ENCODE results near the gene CECR2.

Gene CECR2

GRCh38 chr22:17597217-17597616 lies 228.0 kb downstream of the CECR2 start:
- CTCF ChIA-PET = interaction anchor here (0.8 to 1.6 kb wide), 2 partner anchors 9 to 425 kb away, joined by 3 read pairs; no protein-coding TSS in a partner anchor
- POLR2A ChIA-PET = no interaction called here
- TF ChIP-seq TARDBP (IDR thresholded peaks at IDR 0.05) (no peak), HDGF (IDR thresholded peaks at IDR 0.05; ENCODE audit: borderline replicate concordance) (no peak), L3MBTL2 (conservative IDR thresholded peaks at IDR 0.05) (no peak), BHLHE40 (IDR thresholded peaks at IDR 0.05; ENCODE audit: borderline replicate concordance) (no peak), ELF4 (IDR thresholded peaks at IDR 0.05) (no peak), FOXA1 (IDR thresholded peaks at IDR 0.05) (no peak), LEF1 (IDR thresholded peaks at IDR 0.05; ENCODE audit: borderline replicate concordance) (no peak), CTBP1 (IDR thresholded peaks at IDR 0.05; ENCODE audit: borderline replicate concordance) (no peak)
- DNase-seq (ENCODE audit: extremely low spot score) = no peak

GRCh38 chr22:17598318-17598717 lies 229.1 kb downstream of the CECR2 start:
- TF ChIP-seq FOXK2 (IDR thresholded peaks at IDR 0.05) = no peak
- TF ChIP-seq PKNOX1 (IDR thresholded peaks at IDR 0.05) = no peak
- TF ChIP-seq LEF1 (IDR thresholded peaks at IDR 0.05; ENCODE audit: borderline replicate concordance) = no peak
- no peak for TF ChIP-seq ELF4 (IDR thresholded peaks at IDR 0.05)
- TF ChIP-seq SP1 (IDR thresholded peaks at IDR 0.05) = no peak
- no peak for TF ChIP-seq NFRKB (IDR thresholded peaks at IDR 0.05)
- TF ChIP-seq SUZ12 (IDR thresholded peaks at IDR 0.05) = no peak
- TF ChIP-seq TARDBP (IDR thresholded peaks at IDR 0.05) = no peak
- TF ChIP-seq ARNT (IDR thresholded peaks at IDR 0.05) = no peak
- TF ChIP-seq ZNF384 (IDR thresholded peaks at IDR 0.05) = no peak
- no peak for TF ChIP-seq FOXM1 (IDR thresholded peaks at IDR 0.05; ENCODE audit: borderline replicate concordance)
- POLR2A ChIA-PET = no interaction called here
- no peak for DNase-seq (ENCODE audit: extremely low spot score)
- CTCF ChIA-PET = interaction anchor here (1.6 kb wide), 1 partner anchor 8 kb away, joined by 3 read pairs; no protein-coding TSS in a partner anchor

GRCh38 chr22:17601031-17601430 lies 231.8 kb downstream of the CECR2 start:
- DNase-seq (ENCODE audit: extremely low spot score) = no peak
- TF ChIP-seq L3MBTL2 (conservative IDR thresholded peaks at IDR 0.05) (no peak), PKNOX1 (IDR thresholded peaks at IDR 0.05) (no peak), FOXM1 (IDR thresholded peaks at IDR 0.05; ENCODE audit: borderline replicate concordance) (no peak), ELF4 (IDR thresholded peaks at IDR 0.05) (no peak), FOXA1 (IDR thresholded peaks at IDR 0.05) (no peak), SP1 (IDR thresholded peaks at IDR 0.05) (no peak), LEF1 (IDR thresholded peaks at IDR 0.05; ENCODE audit: borderline replicate concordance) (no peak), SUZ12 (IDR thresholded peaks at IDR 0.05) (no peak), TARDBP (IDR thresholded peaks at IDR 0.05) (no peak)
- ChIA-PET POLR2A (no interaction called here), CTCF (no interaction called here)

GRCh38 chr22:17603668-17604067 lies 234.4 kb downstream of the CECR2 start:
- CTCF ChIA-PET = no interaction called here
- POLR2A ChIA-PET = no interaction called here
- DNase-seq (ENCODE audit: extremely low spot score) = no peak
- no peak for TF ChIP-seq TARDBP (IDR thresholded peaks at IDR 0.05)
- TF ChIP-seq ARNT (IDR thresholded peaks at IDR 0.05) = no peak
- TF ChIP-seq LEF1 (IDR thresholded peaks at IDR 0.05; ENCODE audit: borderline replicate concordance) = no peak
- TF ChIP-seq NFRKB (IDR thresholded peaks at IDR 0.05) = no peak
- TF ChIP-seq PKNOX1 (IDR thresholded peaks at IDR 0.05) = no peak
- TF ChIP-seq BHLHE40 (IDR thresholded peaks at IDR 0.05; ENCODE audit: borderline replicate concordance) = no peak
- TF ChIP-seq FOXM1 (IDR thresholded peaks at IDR 0.05; ENCODE audit: borderline replicate concordance) = no peak
- TF ChIP-seq SP1 (IDR thresholded peaks at IDR 0.05) = no peak
- TF ChIP-seq HDGF (IDR thresholded peaks at IDR 0.05; ENCODE audit: borderline replicate concordance) = no peak
- TF ChIP-seq SUZ12 (IDR thresholded peaks at IDR 0.05) = no peak
- TF ChIP-seq FOXK2 (IDR thresholded peaks at IDR 0.05) = no peak
- TF ChIP-seq L3MBTL2 (conservative IDR thresholded peaks at IDR 0.05) = no peak
- TF ChIP-seq CTBP1 (IDR thresholded peaks at IDR 0.05; ENCODE audit: borderline replicate concordance) = no peak
- TF ChIP-seq FOXA1 (IDR thresholded peaks at IDR 0.05) = no peak
- no peak for TF ChIP-seq ZNF384 (IDR thresholded peaks at IDR 0.05)
- no peak for TF ChIP-seq ELF4 (IDR thresholded peaks at IDR 0.05)

- DNase-seq (ENCODE audit: extremely low spot score) = no peak
- TF ChIP-seq ELF4 (IDR thresholded peaks at IDR 0.05) (no peak), SUZ12 (IDR thresholded peaks at IDR 0.05) (no peak), PKNOX1 (IDR thresholded peaks at IDR 0.05) (no peak), FOXM1 (IDR thresholded peaks at IDR 0.05; ENCODE audit: borderline replicate concordance) (no peak), CTBP1 (IDR thresholded peaks at IDR 0.05; ENCODE audit: borderline replicate concordance) (no peak), LEF1 (IDR thresholded peaks at IDR 0.05; ENCODE audit: borderline replicate concordance) (no peak), NFRKB (IDR thresholded peaks at IDR 0.05) (no peak), L3MBTL2 (conservative IDR thresholded peaks at IDR 0.05) (no peak), TARDBP (IDR thresholded peaks at IDR 0.05) (no peak), ARNT (IDR thresholded peaks at IDR 0.05) (no peak), HDGF (IDR thresholded peaks at IDR 0.05; ENCODE audit: borderline replicate concordance) (no peak), SP1 (IDR thresholded peaks at IDR 0.05) (no peak), ZNF384 (IDR thresholded peaks at IDR 0.05) (no peak), FOXA1 (IDR thresholded peaks at IDR 0.05) (no peak), FOXK2 (IDR thresholded peaks at IDR 0.05) (no peak), BHLHE40 (IDR thresholded peaks at IDR 0.05; ENCODE audit: borderline replicate concordance) (no peak)
- POLR2A ChIA-PET = interaction anchor here (1.3 kb wide), 1 partner anchor 33 kb away, joined by 4 read pairs; no protein-coding TSS in a partner anchor
- CTCF ChIA-PET = interaction anchor here (1.3 kb wide), 1 partner anchor 9 kb away, joined by 3 read pairs; no protein-coding TSS in a partner anchor
Observed at GRCh38 chr22:17606496-17606895, 237.2 kb downstream of the CECR2 start.
